GM23338 (cell line): ENCODE results near the gene BROX. TPM values are rescaled to one million over a fixed set of nuclear protein-coding genes. Genes with fewer than 3 reads are reported as not detected.

Experiments
- ATAC-seq: fragments of 200-7000 bp; cut with Tn5 transposase; 3 replicates; pipeline ENCODE4 v1.9.1; 2020
- DNase-seq: peaks from one replicate; pipeline ENCODE4 v3.0.0-alpha.2; 2015; ENCODE audit warnings: low spot score
- H2AFZ ChIP-seq: fragments of 200-600 bp; sonication (generic); 2 replicates; pipeline ENCODE4 v1.8.0; 2016; ENCODE audit warnings: antibody characterized with exemption, mild to moderate bottlenecking, moderate library complexity
- H3F3A ChIP-seq: fragments of 200-600 bp; sonication (generic); replicated peaks from 2 replicates; pipeline ENCODE4 v1.8.0; 2017; ENCODE audit warnings: antibody characterized with exemption, mixed run types, low read depth
- H3K27ac ChIP-seq: fragments of 200-600 bp; sonication (generic); 2 replicates; pipeline ENCODE4 v1.6.1; 2016; ENCODE audit warnings: low read depth
- H3K27me3 ChIP-seq: fragments of 200-600 bp; sonication (generic); 2 replicates; pipeline ENCODE4 v1.8.0; 2016; ENCODE audit warnings: mild to moderate bottlenecking, mixed run types, moderate library complexity; ENCODE audit not compliant: insufficient read depth
- H3K36me3 ChIP-seq: fragments of 200-600 bp; sonication (generic); 2 replicates; pipeline ENCODE4 v1.8.0; 2016; ENCODE audit warnings: mild to moderate bottlenecking; ENCODE audit not compliant: insufficient read depth
- H3K4me1 ChIP-seq: fragments of 200-600 bp; sonication (generic); 2 replicates; pipeline ENCODE4 v1.8.0; 2016; ENCODE audit warnings: mild to moderate bottlenecking, moderate library complexity; ENCODE audit not compliant: insufficient read depth
- H3K4me2 ChIP-seq: fragments of 200-600 bp; sonication (generic); 2 replicates; pipeline ENCODE4 v1.7.1; 2017; ENCODE audit warnings: mixed run types
- H3K4me3 ChIP-seq: fragments of 200-600 bp; sonication (generic); 2 replicates; pipeline ENCODE4 v1.6.1; 2016; ENCODE audit warnings: mixed run types
- H3K79me2 ChIP-seq: fragments of 200-600 bp; sonication (generic); replicated peaks from 2 replicates; pipeline ENCODE4 v1.8.0; 2017; ENCODE audit warnings: mild to moderate bottlenecking; ENCODE audit not compliant: insufficient read depth
- H3K9me2 ChIP-seq: fragments of 200-600 bp; sonication (generic); 2 replicates; pipeline ENCODE4 v1.8.0; 2017; ENCODE audit not compliant: insufficient read depth
- H4K20me1 ChIP-seq: fragments of 200-600 bp; sonication (generic); replicated peaks from 2 replicates; pipeline ENCODE4 v1.8.0; 2017; ENCODE audit warnings: mild to moderate bottlenecking; ENCODE audit not compliant: insufficient read depth
- H3K27ac Mint-ChIP-seq: 2 replicates; pipeline ENCODE4 v1.8.0; 2020; ENCODE audit warnings: inconsistent platforms, mild to moderate bottlenecking, moderate library complexity, mixed read lengths
- H3K27me3 Mint-ChIP-seq: 3 replicates; pipeline ENCODE4 v1.8.0; 2022; ENCODE audit warnings: low read depth, mild to moderate bottlenecking, moderate library complexity, mixed read lengths, inconsistent platforms; ENCODE audit not compliant: insufficient read depth, poor library complexity
- H3K36me3 Mint-ChIP-seq: 3 replicates; pipeline ENCODE4 v1.8.0; 2021; ENCODE audit warnings: low read depth, mild to moderate bottlenecking, inconsistent platforms, moderate library complexity, mixed read lengths
- H3K4me1 Mint-ChIP-seq: 3 replicates; pipeline ENCODE4 v1.8.0; 2020; ENCODE audit warnings: mild to moderate bottlenecking, inconsistent platforms, mixed read lengths
- H3K4me3 Mint-ChIP-seq: 3 replicates; pipeline ENCODE4 v1.8.0; 2021; ENCODE audit warnings: moderate library complexity, mild to moderate bottlenecking, inconsistent platforms, mixed read lengths
- H3K9me3 Mint-ChIP-seq: 3 replicates; pipeline ENCODE4 v1.8.0; 2020; ENCODE audit warnings: moderate library complexity, mild to moderate bottlenecking, inconsistent platforms, mixed read lengths
- CREB1 ChIP-seq: fragments of 250-450 bp; sonication (Bioruptor Pico); IDR thresholded peaks from 2 replicates; pipeline ENCODE4 v1.5.0; 2020; ENCODE audit warnings: low read depth, mild to moderate bottlenecking, moderate library complexity
- ETS1 ChIP-seq: IDR thresholded peaks from 2 replicates; pipeline ENCODE4 v1.6.1; 2016; ENCODE audit warnings: antibody characterized with exemption
- EZH2 ChIP-seq: fragments of 200-600 bp; sonication (generic); IDR thresholded peaks from one replicate; pipeline ENCODE4 v1.8.0; 2017; ENCODE audit warnings: antibody characterized with exemption, mild to moderate bottlenecking, low read depth; ENCODE audit not compliant: unreplicated experiment
- EZH2phosphoT487 ChIP-seq: fragments of 200-600 bp; sonication (generic); IDR thresholded peaks from one replicate; pipeline ENCODE4 v1.8.1; 2018; ENCODE audit warnings: antibody characterized with exemption; ENCODE audit not compliant: unreplicated experiment
- JUNB ChIP-seq: IDR thresholded peaks from one replicate; pipeline ENCODE4 v1.6.1; 2016; ENCODE audit warnings: antibody characterized with exemption; ENCODE audit not compliant: unreplicated experiment
- NANOG ChIP-seq: IDR thresholded peaks from 2 replicates; pipeline ENCODE4 v1.6.1; 2016; ENCODE audit warnings: antibody characterized with exemption, borderline replicate concordance
- POLR2AphosphoS5 ChIP-seq: IDR thresholded peaks from 2 replicates; pipeline ENCODE4 v1.6.1; 2016; ENCODE audit warnings: antibody characterized with exemption, low read depth
- STAT1 ChIP-seq: IDR thresholded peaks from one replicate; pipeline ENCODE4 v1.6.1; 2016; ENCODE audit warnings: antibody characterized with exemption; ENCODE audit not compliant: unreplicated experiment
- ZNF114 ChIP-seq: fragments of 250-450 bp; sonication (Bioruptor Pico); IDR thresholded peaks from 2 replicates; pipeline ENCODE4 v1.5.0; 2020; ENCODE audit warnings: mild to moderate bottlenecking, moderate library complexity
- ZNF331 ChIP-seq: fragments of 250-450 bp; sonication (Bioruptor Pico); IDR thresholded peaks from 2 replicates; pipeline ENCODE4 v1.5.0; 2020; ENCODE audit warnings: low read depth, mild to moderate bottlenecking, moderate library complexity
- ZNF462 ChIP-seq: fragments of 250-450 bp; sonication (Bioruptor Pico); IDR thresholded peaks from 2 replicates; pipeline ENCODE4 v1.5.0; 2020; ENCODE audit warnings: mild to moderate bottlenecking, moderate library complexity
- polyA plus RNA-seq: library from polyadenylated mRNA; unstranded; fragments of >200 nt; fragmentation: Nextera tagmentation; extraction: Ambion mirVana; gene quantifications from 2 replicates; pipeline ENCODE4 v1.2.1, GENCODE V29; 2016
- total RNA-seq: library from RNA; depleted of rRNA; stranded (reverse); fragments of >200 nt; shearing (Covaris generic); gene quantifications from 2 replicates; pipeline ENCODE4 v1.2.3, GENCODE V29; 2014
- TF ChIP-seq, protein P1 (sequence below): IDR thresholded peaks from one replicate; pipeline ENCODE4 v1.6.1; 2018; ENCODE audit warnings: antibody characterized with exemption; ENCODE audit not compliant: unreplicated experiment
- TF ChIP-seq, protein P2 (sequence below), 2 experiments: fragments of 200-600 bp in 1 of 2; sonication (generic) in 1 of 2; conservative IDR thresholded peaks; 2 replicates each; pipeline versions ENCODE4 v1.5.1 to v1.6.1; 2016 to 2017; ENCODE audit warnings: antibody characterized with exemption in 2 of 2, low read depth in 2 of 2, mild to moderate bottlenecking in 2 of 2, moderate library complexity in 1 of 2

Gene BROX
- total and polyA plus RNA-seq, 2 experiments from 2014 or later, result 26.5 to 32.3 TPM

DNA sequence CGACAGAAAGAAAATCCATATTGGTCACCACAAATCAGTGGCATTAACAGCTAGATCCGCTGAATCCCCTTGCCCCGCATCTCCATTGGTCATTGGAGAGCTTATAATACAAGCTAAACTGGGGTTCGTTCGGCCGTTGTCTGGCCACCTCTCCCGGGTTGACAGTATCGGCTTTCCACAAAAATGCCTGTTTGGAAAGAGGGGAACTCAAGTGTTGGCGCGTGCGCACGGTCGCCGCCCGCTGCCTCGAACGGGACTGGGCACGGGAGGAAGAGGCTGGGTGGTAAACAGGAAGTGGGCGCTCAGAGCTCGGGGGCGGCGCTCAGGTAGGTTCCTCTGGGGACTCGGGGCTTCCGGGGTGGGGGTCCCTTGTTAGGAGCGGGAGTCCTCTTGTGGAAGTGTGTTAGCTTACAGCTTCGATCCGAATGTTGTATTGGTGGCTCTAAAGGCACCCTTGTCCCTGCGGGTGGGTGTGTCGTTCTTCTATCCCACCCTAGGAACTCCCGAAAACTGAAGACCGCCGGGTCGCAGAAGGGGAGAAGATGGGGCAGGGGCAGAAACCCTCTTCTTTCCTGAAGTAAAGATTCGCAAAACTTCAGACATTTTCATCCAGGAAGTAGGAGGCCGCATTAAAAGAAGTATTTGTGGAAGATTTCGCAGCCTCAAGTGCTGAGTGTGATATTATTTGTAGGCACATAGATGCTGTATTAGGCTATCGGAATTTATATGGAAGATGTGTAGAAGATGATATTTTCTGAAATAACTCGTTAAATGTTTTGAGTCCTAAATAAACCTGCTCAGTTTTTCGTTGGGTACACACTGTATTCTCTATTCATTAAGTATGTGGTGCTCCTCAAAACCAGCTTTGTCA lies 962 bp downstream of the BROX start:
- Histone ChIP-seq H2AFZ (peak overlapping the region; percentile 100), H3K36me3 (no peaks in the 10 kb centered on the region), H4K20me1 (no peaks in the 10 kb centered on the region; the same call in 1 of the 2 replicates), H3F3A (0 out of 2 replicates have a peak, but pooled peaks cover 8% of the 10 kb centered on the region), H3K79me2 (peaks cover 45% of the 10 kb centered on the region), H3K9me2 (no peaks in the 10 kb centered on the region), H3K4me2 (peak overlapping the region; percentile 96), H3K27ac (peak overlapping the region; percentile 98), H3K27me3 (no peaks in the 10 kb centered on the region), H3K4me3 (peak overlapping the region; percentile 99), H3K4me1 (peaks cover 10% of the 10 kb centered on the region)
- H3K9me3 Mint-ChIP-seq, result no peaks in the 10 kb centered on the region
- H3K27me3 Mint-ChIP-seq, result peaks cover 18% of the 10 kb centered on the region
- DNase-seq (peak; percentile 97), ATAC-seq (peak; percentile 84)
- peaks cover 18% of the 10 kb centered on the region for H3K4me1 Mint-ChIP-seq
- TF ChIP-seq POLR2AphosphoS5 (peak; percentile 71), STAT1 (no peak), ZNF331 (CRISPR knock-in tag) (no peak), CREB1 (CRISPR knock-in tag) (no peak), JUNB (no peak), EZH2 (no peak), EZH2phosphoT487 (no peak), ZNF462 (no peak), ZNF114 (CRISPR knock-in tag) (no peak), ETS1 (peak; percentile 73), NANOG (peak; percentile 63; the same call in 1 of the 2 replicates)
- TF ChIP-seq, protein P1, sequence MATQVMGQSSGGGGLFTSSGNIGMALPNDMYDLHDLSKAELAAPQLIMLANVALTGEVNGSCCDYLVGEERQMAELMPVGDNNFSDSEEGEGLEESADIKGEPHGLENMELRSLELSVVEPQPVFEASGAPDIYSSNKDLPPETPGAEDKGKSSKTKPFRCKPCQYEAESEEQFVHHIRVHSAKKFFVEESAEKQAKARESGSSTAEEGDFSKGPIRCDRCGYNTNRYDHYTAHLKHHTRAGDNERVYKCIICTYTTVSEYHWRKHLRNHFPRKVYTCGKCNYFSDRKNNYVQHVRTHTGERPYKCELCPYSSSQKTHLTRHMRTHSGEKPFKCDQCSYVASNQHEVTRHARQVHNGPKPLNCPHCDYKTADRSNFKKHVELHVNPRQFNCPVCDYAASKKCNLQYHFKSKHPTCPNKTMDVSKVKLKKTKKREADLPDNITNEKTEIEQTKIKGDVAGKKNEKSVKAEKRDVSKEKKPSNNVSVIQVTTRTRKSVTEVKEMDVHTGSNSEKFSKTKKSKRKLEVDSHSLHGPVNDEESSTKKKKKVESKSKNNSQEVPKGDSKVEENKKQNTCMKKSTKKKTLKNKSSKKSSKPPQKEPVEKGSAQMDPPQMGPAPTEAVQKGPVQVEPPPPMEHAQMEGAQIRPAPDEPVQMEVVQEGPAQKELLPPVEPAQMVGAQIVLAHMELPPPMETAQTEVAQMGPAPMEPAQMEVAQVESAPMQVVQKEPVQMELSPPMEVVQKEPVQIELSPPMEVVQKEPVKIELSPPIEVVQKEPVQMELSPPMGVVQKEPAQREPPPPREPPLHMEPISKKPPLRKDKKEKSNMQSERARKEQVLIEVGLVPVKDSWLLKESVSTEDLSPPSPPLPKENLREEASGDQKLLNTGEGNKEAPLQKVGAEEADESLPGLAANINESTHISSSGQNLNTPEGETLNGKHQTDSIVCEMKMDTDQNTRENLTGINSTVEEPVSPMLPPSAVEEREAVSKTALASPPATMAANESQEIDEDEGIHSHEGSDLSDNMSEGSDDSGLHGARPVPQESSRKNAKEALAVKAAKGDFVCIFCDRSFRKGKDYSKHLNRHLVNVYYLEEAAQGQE, result no peak
- TF ChIP-seq, protein P2, sequence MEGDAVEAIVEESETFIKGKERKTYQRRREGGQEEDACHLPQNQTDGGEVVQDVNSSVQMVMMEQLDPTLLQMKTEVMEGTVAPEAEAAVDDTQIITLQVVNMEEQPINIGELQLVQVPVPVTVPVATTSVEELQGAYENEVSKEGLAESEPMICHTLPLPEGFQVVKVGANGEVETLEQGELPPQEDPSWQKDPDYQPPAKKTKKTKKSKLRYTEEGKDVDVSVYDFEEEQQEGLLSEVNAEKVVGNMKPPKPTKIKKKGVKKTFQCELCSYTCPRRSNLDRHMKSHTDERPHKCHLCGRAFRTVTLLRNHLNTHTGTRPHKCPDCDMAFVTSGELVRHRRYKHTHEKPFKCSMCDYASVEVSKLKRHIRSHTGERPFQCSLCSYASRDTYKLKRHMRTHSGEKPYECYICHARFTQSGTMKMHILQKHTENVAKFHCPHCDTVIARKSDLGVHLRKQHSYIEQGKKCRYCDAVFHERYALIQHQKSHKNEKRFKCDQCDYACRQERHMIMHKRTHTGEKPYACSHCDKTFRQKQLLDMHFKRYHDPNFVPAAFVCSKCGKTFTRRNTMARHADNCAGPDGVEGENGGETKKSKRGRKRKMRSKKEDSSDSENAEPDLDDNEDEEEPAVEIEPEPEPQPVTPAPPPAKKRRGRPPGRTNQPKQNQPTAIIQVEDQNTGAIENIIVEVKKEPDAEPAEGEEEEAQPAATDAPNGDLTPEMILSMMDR (conservative IDR thresholded peaks at IDR 0.05; ENCODE audit: low read depth in 2 of 2), result peak in 1 of 2 experiments; percentile 29; a peak in 2 of 4 replicates
- H3K4me3 Mint-ChIP-seq, result peak overlapping the region; percentile 93
- H3K36me3 Mint-ChIP-seq, result peaks cover 8% of the 10 kb centered on the region
- H3K27ac Mint-ChIP-seq, result peak overlapping the region; percentile 99
